ENCODE data around the gene PHC2. TPM values are rescaled to one million over a fixed set of nuclear protein-coding genes. Genes with fewer than 3 reads are reported as not detected.

PHC2 gene
- total and polyA plus RNA-seq, 8 donors: 21.8 to 62.1 (median 42.6) TPM

DNA sequence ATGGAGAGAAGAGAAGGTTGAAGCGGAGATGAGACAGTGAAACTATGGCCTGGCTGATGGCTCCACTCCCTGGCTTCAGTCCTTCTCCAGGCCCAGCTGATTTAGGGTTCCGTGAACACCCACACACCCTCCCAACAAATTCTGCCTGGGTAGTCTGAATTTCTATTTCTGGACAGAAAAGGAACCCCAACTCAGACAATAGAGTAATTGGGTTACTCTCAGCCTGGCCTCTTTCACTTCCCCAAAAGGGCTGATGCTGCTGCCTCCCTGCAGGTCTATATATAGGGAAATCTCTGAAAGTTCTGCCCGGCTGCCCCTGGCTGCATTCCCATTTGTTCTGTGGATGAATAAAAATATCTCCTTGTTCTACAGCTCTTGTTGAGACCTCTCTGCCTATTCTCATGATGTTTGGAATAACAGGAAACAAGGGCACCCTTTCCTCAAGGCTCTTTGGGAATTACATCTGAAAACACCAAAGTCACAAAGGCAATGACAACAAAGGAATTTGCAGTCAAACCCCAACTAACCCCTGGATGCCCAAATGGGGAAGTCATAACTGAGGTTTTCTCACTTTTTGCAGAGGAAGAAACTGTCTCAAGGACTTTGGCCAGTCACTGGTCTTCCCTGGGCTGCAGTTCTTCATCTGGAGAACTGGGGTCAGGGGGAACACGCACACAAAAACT is 30.2 kb upstream of the PHC2 start:
- H3K27me3 ChIP-seq: no peaks in the 10 kb centered on the region
- FAIRE-seq (no peak), ATAC-seq (peak in 3 of 4 donors; percentile 22 to 79 (median 66)), DNase-seq (peak in 1 of 6 donors; percentile 27)
- 76 to 86% methylated on average over 4 of the region's 4 CpGs for WGBS, 2 donors
- no peaks in the 10 kb centered on the region for H3K4me1 ChIP-seq
- intact Hi-C loops (cut with DNase I): loop anchor here in 1 of 3 donors (10.0 kb wide), 2 partner anchors 86 to 366 kb away; no protein-coding TSS in a partner anchor
- H3K27ac ChIP-seq: no peak overlapping the region
- TF ChIP-seq, protein P1, sequence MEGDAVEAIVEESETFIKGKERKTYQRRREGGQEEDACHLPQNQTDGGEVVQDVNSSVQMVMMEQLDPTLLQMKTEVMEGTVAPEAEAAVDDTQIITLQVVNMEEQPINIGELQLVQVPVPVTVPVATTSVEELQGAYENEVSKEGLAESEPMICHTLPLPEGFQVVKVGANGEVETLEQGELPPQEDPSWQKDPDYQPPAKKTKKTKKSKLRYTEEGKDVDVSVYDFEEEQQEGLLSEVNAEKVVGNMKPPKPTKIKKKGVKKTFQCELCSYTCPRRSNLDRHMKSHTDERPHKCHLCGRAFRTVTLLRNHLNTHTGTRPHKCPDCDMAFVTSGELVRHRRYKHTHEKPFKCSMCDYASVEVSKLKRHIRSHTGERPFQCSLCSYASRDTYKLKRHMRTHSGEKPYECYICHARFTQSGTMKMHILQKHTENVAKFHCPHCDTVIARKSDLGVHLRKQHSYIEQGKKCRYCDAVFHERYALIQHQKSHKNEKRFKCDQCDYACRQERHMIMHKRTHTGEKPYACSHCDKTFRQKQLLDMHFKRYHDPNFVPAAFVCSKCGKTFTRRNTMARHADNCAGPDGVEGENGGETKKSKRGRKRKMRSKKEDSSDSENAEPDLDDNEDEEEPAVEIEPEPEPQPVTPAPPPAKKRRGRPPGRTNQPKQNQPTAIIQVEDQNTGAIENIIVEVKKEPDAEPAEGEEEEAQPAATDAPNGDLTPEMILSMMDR (IDR thresholded peaks at IDR 0.05): no peak
- H3K4me3 ChIP-seq: no peak overlapping the region
- H3K36me3 ChIP-seq: no peaks in the 10 kb centered on the region
- no peaks in the 10 kb centered on the region for H3K9me3 ChIP-seq

DNA sequence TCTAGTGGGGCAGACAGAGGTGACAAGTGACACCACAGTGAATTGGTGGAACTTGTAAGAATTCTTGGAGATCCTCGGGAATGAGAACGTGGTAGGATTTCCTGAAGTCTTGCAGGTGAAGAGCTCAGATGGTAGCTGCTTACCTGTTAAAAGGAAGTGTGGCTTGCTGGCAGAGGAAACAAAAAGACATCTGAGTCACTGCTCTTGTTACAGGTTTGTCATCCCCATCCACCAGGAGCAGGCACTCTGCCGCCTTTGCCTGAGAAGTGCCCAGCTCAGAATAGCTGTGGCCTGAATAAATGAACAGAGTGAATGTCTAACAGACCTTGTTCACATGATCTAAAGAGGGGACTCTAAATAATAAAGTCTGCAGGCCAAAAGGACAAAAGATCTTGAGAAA is 29.2 kb upstream of the PHC2 start:
- FAIRE-seq (no peak), ATAC-seq (no peak), DNase-seq (no peak)
- no peaks in the 10 kb centered on the region for H3K4me1 ChIP-seq
- H3K36me3 ChIP-seq: no peaks in the 10 kb centered on the region
- TF ChIP-seq, protein P1 (IDR thresholded peaks at IDR 0.05): no peak
- H3K27ac ChIP-seq: no peak overlapping the region
- 79 to 84% methylated on average over 3 of the region's 3 CpGs for WGBS, 2 donors
- intact Hi-C loops (cut with DNase I): loop anchor here in 1 of 3 donors (10.0 kb wide), 2 partner anchors 85 to 365 kb away; no protein-coding TSS in a partner anchor
- H3K9me3 ChIP-seq: no peaks in the 10 kb centered on the region
- H3K27me3 ChIP-seq: no peaks in the 10 kb centered on the region
- H3K4me3 ChIP-seq: no peak overlapping the region

DNA sequence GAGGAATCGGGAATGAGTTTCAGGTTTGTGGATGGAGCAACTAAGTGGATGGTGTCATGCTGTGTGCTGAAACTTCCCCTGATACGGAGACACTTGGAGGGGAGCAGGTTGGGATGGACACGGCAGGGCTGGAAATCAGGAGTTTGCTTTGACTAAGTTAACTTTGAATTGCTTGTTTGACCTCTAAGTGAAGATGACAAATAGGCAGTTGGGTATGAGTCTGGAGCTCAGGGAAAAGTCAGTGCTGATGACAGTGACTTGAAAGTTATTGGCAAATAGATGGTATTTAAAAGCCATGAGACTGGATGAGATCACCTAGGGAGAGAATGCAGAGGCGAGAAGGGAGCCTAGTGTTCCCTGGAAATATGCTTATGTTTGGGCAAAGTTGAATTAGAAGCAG is 28.8 kb upstream of the PHC2 start:
- 79 to 83% methylated on average over 4 of the region's 4 CpGs for WGBS, 2 donors
- no peak for ATAC-seq
- TF ChIP-seq, protein P1 (IDR thresholded peaks at IDR 0.05): no peak

DNA sequence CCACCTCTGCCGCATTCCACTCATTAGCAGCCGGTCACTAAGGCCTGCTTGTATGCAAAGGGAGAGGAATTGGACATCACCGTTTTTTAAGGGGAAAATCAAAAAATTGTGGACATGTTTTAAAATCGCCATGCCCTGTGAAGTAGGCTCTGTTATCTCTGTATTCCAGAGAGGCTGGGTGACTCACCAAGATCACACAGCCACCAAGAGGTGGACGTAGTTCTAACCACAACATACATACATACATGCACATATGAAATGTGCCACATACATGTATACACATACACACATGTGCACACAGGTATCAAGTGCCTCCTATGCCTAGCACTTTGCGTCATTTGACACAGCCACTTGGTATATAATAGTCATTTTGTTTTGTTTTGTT is 25.6 kb upstream of the PHC2 start:
- Histone ChIP-seq H3K36me3 (no peaks in the 10 kb centered on the region), H3K27me3 (no peaks in the 10 kb centered on the region), H3K27ac (no peak overlapping the region), H3K4me1 (no peaks in the 10 kb centered on the region), H3K9me3 (no peaks in the 10 kb centered on the region), H3K4me3 (no peak overlapping the region)
- TF ChIP-seq, protein P1 (IDR thresholded peaks at IDR 0.05): no peak
- DNase-seq (no peak), ATAC-seq (no peak), FAIRE-seq (no peak)
- WGBS, 2 donors: 61 to 69% methylated on average over 6 of the region's 6 CpGs
- intact Hi-C loops (cut with DNase I): no loop called here

More for the DNA sequence above, 28.8 kb upstream of the PHC2 start:
- Histone ChIP-seq H3K4me1 (no peaks in the 10 kb centered on the region), H3K27me3 (no peaks in the 10 kb centered on the region), H3K36me3 (no peaks in the 10 kb centered on the region), H3K9me3 (no peaks in the 10 kb centered on the region), H3K27ac (no peak overlapping the region), H3K4me3 (no peak overlapping the region)
- intact Hi-C loops (cut with DNase I): loop anchor here in 1 of 3 donors (10.0 kb wide), 2 partner anchors 85 to 365 kb away; no protein-coding TSS in a partner anchor
- FAIRE-seq (no peak), DNase-seq (no peak)
